CD4-positive, alpha-beta T cell treated with Interleukin-17A for 4 hours (primary cell): ENCODE measurements around the gene RFTN1.
A peak's percentile ranks its signal among the peaks of the same experiment; 100 is the strongest.

ENCODE experiments used
- DNase-seq: peaks from one replicate; pipeline ENCODE4 v3.0.0-alpha.2; 2020; ENCODE audit warnings: mixed read lengths

The RFTN1 gene

GRCh38 chr3:16528106-16528505 lies 14.6 kb upstream of the RFTN1 start:
- DNase-seq = no peak

- no peak for DNase-seq
Observed at GRCh38 chr3:16524196-16524595, 10.7 kb upstream of the RFTN1 start.

DNA sequence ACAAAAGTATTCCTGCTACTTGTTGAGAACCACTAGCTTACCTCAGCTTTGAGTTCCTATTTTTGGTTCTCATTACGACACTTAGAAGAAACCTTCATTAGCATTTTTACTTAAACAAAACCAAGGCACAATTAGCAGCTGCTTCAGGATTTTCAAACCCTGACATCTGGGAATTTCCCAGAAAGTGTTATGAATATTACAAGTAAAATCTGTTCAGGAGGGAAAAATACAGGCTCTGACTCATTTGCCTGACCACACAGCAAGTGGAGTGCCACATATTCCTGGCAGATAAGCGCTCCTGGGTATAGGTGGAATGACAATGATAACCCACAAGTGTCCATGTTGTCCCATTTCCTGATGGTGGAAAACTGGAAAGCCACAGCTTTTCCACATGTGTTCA lies 10.3 kb upstream of the RFTN1 start:
- no peak for DNase-seq

DNA sequence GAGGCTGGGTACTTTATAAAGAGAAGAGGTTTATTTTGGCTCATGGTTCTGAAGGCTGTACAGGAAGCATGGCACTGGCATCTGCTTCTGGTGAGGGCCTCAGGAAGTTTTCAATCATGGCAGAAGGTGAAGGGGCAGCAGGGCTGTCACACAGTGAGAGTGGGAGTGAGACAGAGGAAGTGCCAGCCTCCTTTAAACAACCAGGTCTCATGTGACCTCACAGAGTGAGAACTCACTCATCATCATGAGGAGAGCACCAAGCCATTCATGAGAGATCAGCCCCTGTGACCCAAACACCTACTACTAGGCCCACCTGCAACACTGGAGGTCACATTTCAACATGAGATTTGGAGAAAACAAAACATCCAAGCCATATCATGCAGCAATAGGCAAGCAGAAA lies 9.3 kb upstream of the RFTN1 start:
- no peak for DNase-seq

DNA sequence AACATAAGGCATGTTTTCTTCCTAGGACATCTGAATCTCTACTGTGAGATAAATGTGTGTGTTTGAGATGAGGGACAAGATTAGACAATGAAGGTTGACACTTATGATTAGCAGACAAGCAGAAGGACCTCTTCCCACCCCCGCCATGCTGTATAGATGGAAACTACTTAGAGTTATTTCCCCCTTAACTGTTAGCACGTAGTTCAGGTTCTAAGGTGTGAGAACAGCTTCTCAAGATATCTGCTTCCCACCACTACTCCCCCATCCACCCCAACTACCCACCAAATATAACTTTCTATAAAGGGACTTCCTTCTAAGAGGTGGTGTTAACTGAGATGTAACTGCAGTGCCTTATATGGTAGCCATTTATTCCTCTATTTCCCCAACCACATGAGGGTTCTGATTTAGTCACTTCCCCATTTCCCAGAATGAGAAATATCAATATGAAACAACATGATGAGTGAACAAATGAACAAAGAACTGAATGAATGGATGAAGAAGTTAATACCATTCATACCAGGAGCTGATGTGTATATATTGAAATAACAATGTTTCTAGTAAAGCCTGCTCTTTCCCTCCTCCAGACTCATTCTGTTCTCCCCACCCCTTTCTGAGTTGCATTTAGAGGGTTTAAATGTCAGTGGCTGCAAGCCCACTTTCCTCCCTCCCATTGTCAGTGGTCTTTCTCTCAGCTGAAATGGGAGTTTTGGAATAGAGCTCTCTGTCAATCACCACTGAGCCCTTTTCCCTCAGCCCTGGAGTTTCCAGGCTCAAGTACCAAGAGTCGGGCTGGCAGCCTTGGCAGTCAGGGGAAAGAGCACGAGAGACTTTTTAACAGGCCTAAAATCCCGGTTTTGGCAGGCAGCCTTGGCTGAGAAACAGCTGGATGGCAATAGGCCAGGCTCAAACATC lies 7.7 kb upstream of the RFTN1 start:
- DNase-seq = no peak

- no peak for DNase-seq
Observed at GRCh38 chr3:16520241-16520969, 6.9 kb upstream of the RFTN1 start.

- peak; percentile 28 for DNase-seq
Observed at GRCh38 chr3:16516695-16517481, 3.4 kb upstream of the RFTN1 start.

DNA sequence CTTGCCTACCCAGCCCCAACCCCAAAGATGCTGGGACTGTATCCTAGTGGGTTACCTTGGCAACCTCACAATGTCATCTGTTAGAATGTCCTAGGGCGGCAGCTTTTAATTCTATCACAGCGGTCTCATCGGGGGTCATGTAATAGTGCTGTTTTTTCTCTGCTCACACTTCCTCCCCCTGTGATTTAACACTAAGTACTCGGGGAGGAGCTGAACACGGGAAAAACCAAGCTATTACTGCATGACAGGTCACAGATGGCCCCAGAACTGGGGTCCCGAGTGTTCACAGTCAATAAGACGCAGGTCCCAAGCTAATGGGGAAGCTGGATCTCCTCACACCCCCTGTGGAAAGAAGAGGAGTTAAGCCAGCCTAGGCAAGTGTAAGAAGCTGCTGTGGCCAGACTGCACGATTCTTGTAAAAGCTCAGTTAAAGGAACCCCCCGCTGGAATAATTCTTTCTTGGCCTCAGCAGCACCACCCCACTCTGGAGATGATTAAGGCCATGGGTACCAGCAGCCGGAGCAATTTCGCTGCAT lies 2.5 kb upstream of the RFTN1 start:
- DNase-seq = no peak

GRCh38 chr3:16514755-16515353 lies 1.4 kb upstream of the RFTN1 start:
- DNase-seq = no peak

DNA sequence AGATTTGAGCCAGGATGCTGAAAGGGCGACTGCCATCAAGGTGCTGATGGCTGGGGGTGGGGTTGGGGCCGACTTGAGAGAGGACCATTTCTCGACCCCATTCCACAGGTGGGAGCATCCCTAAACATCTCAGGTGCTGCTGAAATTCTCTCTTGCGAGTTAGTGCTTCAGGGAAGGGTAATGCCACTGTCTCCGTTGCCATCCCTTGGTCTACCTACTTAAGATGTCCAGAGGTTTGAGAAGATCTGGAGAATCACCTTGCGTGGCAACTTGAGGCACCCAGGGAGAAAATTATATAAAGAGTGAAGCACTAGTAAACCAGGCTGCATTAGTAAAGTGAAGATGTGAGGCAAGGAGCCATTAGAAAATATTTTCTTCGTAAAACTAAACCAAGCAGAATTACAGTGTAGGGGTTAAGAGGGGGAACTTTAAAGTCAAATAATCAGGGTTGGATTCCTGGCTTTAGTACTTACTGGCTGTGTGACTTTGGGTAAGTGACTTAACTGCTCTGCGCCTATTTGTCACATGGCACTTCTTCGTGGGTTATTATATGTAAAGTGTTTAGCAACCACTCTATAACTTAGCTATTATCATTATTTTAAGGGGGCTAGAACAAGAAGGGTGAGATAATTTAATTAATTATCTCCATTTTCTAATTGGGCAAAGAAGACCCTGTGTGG lies 662 bp upstream of the RFTN1 start:
- DNase-seq = no peak

DNA sequence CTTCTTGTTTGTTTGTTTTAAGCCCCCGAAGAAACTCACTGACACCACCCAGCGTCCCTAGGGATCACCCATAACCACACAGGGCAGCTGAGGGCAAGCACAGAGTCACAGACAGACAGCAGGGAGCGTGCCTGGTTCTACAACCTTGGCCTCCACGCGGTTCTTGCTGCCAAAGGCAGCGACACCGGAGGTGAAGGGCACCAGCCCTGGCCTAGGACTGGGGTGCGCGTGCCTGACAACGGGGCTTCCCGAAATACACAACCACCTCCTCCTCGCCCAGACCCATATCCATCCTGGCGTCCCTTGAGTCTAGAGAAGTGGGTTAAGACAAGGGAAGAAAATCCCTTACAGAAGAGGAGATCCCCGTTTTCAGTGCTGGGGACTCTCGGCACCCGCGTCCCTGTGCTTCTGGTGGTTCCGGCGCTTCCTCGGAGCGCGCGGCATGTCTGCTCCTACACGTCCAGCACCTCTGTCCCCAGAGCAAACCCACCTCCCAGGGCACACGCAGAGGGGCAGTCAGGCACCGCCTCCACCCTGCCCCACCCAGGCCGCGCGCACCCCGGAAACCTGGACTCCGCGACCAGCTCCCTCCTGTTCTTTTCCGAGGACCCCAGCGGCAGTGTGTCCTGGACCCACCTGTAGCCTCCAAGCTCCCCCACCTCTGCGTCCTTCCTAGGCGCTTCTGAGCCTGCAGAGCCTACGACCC lies 911 bp downstream of the RFTN1 start:
- peak; percentile 67 for DNase-seq

DNA sequence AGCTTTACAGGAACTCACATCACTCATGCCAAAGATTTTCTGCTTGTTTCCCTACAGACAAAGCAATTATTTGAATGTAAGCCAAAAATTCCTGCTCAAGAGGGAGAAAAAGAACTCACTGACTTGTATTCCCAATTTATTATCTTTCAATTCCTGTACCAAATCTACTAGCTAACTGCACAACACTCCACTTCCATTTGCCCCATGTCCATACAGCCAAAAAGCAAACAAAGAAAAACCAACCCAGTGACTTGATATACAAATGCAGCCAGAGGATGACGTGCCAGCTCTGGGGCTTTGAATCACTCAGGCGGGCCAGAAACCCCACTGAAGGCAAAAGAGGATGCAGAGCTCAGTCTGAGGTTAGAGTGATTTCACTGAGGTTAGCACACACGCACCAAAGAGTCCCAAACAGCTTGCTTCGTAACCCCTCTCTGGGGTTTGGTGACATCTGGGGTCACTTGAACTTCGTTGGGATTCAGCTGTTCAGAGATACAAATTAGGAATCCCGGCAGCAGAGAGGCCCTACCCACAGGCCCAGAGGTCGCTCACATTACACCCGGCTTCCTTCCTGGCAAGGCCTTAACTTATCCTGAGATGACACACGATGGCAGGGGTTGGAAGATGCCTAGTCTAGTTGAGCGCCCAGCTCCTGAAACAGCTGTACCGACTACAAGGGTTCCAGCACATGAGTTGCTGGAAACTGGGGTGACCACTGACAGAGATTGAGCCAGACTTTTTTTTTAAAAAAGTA lies 1.6 kb downstream of the RFTN1 start:
- peak; percentile 83 for DNase-seq

GRCh38 chr3:16510620-16511319 lies 2.7 kb downstream of the RFTN1 start:
- DNase-seq = no peak

DNA sequence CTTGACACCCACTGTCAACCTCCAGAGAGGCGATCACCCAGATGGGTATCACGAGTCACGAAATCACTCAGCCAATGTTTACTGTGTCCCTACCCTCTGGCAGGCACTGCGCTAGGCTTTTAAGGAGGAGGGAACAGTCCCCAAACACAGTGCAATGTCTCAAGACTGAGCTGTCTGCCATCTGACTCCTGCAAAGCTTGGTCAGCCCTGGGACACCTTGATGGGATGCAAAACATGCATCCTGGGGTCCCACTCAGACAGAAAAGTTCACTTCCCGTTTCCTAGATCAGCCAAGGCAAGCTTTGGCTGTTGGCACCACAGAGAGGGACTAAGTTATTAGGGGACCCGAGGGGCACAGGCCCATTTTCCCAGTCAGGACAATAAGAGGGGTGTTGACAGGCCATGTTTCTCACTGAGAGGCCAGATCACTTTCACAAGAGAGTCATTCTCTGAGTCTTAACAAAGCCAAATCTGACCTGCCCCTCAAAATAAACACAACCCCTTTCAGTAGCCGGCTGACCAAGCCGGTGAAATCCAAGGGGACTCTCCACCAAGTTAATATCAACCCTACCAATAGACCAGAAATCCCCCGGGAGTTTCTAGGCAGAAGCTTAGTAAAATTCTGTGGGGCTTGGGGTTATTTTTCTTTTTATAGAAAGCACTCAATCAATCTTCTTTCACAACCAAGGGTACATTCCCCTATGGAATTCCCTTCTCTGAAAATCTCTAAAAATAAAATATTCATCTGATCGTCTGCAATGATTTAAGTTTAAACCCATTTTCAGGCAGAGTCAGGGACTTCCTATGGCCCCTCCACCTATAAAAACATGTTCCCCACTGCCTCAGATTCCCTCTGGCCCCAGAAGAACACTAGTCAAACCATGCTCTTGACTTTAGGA lies 3.5 kb downstream of the RFTN1 start:
- DNase-seq = no peak

GRCh38 chr3:16508591-16508995 lies 4.9 kb downstream of the RFTN1 start:
- DNase-seq = no peak

DNA sequence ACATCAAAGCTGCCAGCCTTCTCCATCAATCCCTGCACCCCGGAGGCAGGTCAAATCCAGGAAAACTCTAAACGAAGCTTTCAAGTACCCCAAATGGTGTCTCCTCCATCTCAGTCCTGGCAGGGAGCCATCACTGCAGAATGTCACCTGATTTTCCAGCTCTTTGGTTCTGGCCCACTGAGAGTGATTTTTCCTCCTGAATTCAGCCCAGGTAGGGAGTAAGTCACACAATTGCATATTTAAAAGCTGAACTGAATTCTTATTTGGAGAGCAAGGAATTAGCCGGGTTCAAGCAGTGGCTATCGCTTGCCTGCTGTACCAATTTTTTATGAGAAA lies 5.3 kb downstream of the RFTN1 start:
- DNase-seq = no peak

DNA sequence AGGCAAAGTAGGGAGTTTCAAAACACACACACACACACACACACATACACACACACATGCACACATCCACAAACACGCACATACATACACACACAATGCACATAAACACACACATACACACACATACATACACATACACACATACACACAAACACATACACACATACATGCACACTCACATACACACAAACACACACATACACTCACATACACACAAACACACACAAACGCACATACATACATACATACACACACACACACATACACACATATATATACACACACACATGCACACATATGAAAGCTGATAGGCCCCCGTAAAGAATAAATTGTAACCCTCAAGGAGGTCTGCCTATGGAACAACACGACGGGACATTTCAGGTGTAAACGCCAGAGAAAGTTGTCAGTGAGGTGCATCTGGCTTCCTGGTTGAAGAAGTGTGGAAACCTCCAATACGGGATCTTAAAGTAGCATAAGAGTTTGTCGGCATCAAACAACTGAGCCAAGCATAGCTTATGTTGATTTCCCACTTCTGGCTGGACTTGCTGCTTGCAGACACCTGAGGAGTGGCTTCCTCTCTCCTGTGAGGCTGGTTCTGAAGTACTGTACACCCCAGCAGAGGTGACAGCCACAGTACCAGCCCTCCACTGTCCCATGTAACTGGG lies 5.8 kb downstream of the RFTN1 start:
- DNase-seq = no peak

DNA sequence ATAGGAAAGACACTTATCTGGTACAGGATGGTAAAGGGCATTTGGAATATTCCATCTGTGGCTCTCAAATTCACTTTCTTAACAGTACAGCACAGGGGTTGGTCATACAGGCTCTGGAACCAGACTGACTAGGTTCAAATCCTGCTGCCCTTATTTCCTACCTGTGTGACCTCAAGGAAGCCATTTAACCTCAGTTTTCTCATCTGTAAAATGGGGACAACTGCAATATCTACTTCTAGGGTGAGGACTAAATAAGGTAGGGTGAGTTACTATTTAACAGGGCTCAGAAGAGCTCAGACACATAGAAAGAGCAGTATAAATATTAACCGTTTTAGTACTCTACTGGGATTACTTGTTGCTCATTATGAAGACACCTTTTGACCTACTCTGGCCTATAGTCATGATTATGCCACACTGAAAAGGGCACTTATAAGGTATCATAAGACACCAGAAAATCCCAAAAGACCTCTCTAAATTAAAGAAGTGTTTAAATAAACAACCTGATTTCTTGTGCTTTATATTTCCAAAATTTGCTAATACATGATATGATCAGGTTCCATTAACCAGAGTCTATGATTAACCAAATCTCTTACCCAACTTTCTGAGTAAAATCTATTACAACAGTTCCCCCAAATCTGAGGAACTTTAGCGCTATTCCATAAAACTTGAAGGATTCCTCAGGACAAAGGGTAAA lies 6.5 kb downstream of the RFTN1 start:
- DNase-seq = no peak
